ENCODE results near the gene RESF1.

The RESF1 gene, protein sequence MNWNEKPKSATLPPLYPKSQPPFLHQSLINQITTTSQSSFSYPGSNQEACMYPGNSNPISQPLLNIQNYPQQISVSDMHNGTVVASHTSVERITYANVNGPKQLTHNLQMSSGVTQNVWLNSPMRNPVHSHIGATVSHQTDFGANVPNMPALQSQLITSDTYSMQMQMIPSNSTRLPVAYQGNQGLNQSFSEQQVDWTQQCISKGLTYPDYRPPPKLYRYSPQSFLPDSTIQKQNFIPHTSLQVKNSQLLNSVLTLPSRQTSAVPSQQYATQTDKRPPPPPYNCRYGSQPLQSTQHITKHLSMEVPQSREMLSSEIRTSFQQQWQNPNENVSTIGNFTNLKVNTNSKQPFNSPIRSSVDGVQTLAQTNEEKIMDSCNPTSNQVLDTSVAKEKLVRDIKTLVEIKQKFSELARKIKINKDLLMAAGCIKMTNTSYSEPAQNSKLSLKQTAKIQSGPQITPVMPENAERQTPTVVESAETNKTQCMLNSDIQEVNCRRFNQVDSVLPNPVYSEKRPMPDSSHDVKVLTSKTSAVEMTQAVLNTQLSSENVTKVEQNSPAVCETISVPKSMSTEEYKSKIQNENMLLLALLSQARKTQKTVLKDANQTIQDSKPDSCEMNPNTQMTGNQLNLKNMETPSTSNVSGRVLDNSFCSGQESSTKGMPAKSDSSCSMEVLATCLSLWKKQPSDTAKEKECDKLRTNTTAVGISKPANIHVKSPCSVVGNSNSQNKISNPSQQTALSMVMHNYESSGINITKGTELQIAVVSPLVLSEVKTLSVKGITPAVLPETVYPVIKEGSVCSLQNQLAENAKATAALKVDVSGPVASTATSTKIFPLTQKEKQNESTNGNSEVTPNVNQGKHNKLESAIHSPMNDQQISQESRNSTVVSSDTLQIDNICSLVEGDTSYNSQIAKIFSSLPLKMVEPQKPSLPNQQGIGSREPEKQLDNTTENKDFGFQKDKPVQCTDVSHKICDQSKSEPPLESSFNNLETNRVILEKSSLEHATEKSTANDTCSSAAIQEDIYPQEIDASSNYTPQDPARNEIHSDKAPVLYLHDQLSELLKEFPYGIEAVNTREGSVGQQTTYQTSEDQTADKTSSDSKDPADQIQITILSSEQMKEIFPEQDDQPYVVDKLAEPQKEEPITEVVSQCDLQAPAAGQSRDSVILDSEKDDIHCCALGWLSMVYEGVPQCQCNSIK (N-terminal part only)

DNA sequence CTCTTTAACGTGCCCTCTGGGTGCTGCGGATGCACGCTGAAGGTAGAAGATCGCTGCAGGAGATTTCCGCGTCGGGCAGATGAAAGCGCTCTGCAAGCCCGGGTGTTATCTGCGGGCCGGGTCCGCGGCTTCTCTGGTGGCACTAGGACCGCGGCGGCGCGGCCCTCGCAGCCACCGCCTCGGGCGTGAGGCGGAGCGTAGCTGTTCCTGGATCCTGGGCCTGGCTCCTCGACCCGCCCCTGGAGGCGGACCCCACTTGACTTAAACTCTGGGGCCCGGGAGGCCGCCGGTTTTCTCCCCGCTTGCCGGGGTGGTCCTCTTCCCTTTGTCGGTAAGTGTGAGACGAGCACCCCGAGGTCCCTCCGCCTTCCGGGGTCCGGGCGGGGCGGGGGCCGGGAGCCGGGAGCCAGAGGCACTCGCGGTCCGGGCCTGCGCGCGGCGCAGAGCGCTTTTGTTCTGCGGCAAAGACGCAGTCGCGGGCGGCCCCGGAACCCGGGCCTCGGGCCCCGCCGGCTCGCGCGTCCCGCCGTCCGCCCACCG is at the start of gene RESF1:
Gene RESF1 (plus strand): TSS at position 255 of the 540 bp plus-strand sequence. CDS start 21,541 bp downstream, outside the sequence.
- TF ChIP-seq, protein P1, sequence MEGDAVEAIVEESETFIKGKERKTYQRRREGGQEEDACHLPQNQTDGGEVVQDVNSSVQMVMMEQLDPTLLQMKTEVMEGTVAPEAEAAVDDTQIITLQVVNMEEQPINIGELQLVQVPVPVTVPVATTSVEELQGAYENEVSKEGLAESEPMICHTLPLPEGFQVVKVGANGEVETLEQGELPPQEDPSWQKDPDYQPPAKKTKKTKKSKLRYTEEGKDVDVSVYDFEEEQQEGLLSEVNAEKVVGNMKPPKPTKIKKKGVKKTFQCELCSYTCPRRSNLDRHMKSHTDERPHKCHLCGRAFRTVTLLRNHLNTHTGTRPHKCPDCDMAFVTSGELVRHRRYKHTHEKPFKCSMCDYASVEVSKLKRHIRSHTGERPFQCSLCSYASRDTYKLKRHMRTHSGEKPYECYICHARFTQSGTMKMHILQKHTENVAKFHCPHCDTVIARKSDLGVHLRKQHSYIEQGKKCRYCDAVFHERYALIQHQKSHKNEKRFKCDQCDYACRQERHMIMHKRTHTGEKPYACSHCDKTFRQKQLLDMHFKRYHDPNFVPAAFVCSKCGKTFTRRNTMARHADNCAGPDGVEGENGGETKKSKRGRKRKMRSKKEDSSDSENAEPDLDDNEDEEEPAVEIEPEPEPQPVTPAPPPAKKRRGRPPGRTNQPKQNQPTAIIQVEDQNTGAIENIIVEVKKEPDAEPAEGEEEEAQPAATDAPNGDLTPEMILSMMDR (IDR thresholded peaks at IDR 0.05; ENCODE audit: low read depth, low read length): no peak

DNA sequence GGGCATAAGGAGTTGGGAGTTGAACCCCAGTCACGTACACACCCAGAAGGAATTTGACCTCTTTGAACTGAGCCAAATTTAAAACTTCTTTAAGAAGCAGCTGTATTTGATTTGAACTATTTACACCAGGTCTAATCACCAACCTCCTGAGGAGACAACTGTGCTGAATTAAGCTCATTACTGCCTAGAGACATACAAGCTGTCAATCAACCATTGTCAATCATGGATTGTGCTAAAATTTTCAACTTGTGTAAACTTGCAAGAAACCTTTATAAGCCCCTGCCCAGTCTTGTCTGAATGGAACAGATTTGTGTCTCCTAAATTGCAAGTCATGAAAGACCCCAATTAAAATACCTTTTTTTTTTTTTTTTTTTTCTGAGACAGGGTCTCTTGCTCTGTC is 44.3 kb upstream of the RESF1 start:
- TF ChIP-seq, protein P1 (IDR thresholded peaks at IDR 0.05; ENCODE audit: low read depth, low read length): no peak
- H3K4me3 ChIP-seq (ENCODE audit: low read depth, low read length): no peak overlapping the region

More for the DNA sequence above, at the start of gene RESF1:
- H3K4me3 ChIP-seq (ENCODE audit: low read depth, low read length): peak within 1 kb of the TSS; percentile 78

DNA sequence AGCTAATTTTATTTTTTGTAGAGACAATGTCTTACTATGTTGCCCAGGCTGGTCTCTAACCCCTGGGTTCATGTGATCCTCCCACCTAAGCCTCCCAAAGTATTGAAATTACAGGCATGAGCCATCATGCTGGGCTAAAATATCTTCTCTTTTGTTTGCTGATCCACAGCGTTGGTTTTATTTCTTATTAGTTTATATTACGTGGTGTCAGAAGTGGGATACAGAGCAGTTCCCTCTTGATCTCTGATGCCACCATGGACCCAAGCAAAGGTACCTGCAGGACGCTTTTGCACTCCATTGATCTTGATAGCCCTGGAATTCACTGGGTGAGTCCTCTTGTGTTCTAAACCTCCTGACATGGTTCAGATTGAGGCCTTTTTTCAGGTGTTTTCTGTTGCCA is 43.8 kb upstream of the RESF1 start:
- H3K4me3 ChIP-seq (ENCODE audit: low read depth, low read length): no peak overlapping the region
- TF ChIP-seq, protein P1 (IDR thresholded peaks at IDR 0.05; ENCODE audit: low read depth, low read length): no peak

DNA sequence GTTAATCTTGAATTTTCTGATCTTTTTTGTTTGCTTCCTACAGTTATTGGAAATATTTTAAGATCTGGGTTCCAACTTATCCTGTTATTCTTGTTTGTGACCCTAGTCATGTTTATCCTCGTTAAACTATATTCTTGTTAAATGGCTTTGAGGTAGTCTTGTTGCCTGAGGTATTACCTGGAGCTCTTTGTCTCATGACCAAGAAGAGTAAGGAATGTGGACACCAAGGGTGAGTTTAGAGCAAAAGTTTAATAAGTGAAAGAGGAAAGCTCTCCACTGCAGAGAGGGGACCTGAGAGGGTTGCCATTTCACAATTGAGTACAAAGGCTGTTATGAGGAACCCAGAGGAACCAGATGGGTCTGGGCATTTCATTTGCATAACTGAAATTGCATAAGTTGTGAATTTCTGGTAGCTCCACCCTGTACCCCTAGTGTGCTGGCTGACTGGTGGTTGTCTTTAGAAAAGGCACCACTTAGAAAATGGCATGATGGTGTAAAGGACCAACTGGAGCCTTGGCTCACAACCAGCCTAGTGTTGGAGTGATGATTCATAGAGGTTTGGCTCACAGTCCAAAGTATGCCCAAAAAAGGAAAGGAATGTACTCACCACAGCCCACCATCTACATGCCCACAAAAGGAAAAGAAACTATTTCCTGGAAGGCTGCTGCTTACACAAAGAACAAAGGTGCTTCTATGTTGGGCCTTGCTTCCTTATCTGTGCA is 36.7 kb upstream of the RESF1 start:
- no peak overlapping the region for H3K4me3 ChIP-seq (ENCODE audit: low read depth, low read length)
- TF ChIP-seq, protein P1 (IDR thresholded peaks at IDR 0.05; ENCODE audit: low read depth, low read length): no peak

DNA sequence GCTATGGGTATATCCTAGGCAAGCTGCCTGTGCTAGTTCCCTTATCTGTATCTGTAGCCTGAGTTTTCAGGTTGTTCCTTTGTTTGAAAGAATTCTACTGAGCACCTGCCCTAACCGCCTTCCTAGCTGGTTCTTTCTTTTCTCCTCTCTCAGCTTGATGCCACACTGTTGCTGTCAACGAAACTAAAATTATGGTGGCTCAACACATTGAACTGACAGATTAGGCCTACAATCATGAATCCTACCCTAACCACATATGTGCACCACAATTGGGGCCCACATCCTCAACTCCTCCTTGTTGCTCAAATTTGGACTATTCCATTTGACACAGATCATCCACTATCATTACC is 36.2 kb upstream of the RESF1 start:
- TF ChIP-seq, protein P1 (IDR thresholded peaks at IDR 0.05; ENCODE audit: low read depth, low read length): no peak
- no peak overlapping the region for H3K4me3 ChIP-seq (ENCODE audit: low read depth, low read length)

DNA sequence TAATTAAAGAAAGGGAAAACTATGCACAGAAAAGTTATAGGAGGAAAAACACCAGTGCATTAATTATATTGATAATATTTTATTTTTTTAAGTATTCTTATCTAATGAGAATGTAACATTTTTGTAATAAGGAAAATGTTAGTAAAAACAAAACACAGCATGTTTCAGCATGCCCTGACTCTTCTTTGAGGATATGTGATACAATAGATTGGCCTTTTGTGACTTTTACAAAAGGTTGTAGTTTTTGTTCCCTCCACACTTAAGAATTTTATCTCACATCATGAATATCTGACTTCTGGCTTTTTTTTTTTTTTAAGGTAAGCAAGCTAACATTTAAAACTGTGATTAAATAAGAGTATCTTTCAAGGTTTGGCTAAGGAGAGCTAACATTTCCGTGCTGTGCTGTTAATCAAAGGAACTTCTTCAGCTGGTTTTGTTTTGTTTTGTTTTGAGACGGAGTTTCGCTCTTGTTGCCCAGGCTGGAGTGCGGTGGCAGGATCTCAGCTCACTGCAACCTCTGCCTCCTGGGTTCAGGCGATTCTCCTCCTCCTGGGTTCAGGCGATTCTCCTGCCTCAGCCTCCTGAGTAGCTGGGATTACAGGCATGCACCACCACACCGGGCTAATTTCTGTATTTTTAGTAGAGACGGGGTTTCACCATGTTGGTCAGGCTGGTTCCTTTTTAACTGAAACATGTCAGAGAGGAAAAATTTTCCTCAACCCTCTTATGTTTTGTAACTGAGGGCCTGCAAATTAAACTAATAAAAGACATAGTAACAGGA is 30.8 kb upstream of the RESF1 start:
- TF ChIP-seq, protein P1 (IDR thresholded peaks at IDR 0.05; ENCODE audit: low read depth, low read length): no peak
- no peak overlapping the region for H3K4me3 ChIP-seq (ENCODE audit: low read depth, low read length)

All from WI38 (cell line).